MM.1S (cell line): ENCODE data around the gene CTSE.

Source experiments
- CTCF ChIP-seq: fragments of 300-600 bp; sonication (generic); IDR thresholded peaks from 2 replicates; pipeline ENCODE4 v1.5.1; 2016; ENCODE audit warnings: antibody characterized with exemption, low read length, mixed read lengths
- EZH2 ChIP-seq: fragments of 300-600 bp; sonication (generic); optimal IDR thresholded peaks from 2 replicates; pipeline ENCODE3; 2017; ENCODE audit warnings: low read depth, mild to moderate bottlenecking, antibody characterized with exemption, low read length, mixed read lengths
- EZH2phosphoT487 ChIP-seq: fragments of 300-600 bp; sonication (generic); IDR thresholded peaks from 2 replicates; pipeline ENCODE4 v1.6.1; 2018; ENCODE audit warnings: antibody characterized with exemption, low read length

- TF ChIP-seq EZH2, result no peak
- TF ChIP-seq CTCF, result no peak
- TF ChIP-seq EZH2phosphoT487, result no peak
Observed at GRCh38 chr1:205991237-205991636, 32.5 kb downstream of the CTSE start.
